Right renal pelvis (tissue), 4 donors: ENCODE data around the gene MFN2. TPM values are rescaled to one million over a fixed set of nuclear protein-coding genes. Genes with fewer than 3 reads are reported as not detected.

Experiments
- DNase-seq, 4 donors: peaks; one replicate each; pipeline ENCODE4 v3.0.0-alpha.2; 2013; ENCODE audit warnings: low read depth in 4 of 4, low spot score in 3 of 4, missing footprints in 1 of 4
- polyA plus RNA-seq, 4 donors: library from polyadenylated mRNA; unstranded; fragments of 120-200 nt; gene quantifications; one replicate each; pipeline ENCODE4 v1.2.1, GENCODE V29; 2013; ENCODE audit not compliant: insufficient read length in 4 of 4

The MFN2 gene
- polyA plus RNA-seq, 4 donors, result 62.2 to 77.5 (median 70.5) TPM

- DNase-seq, result no peak
Measured at GRCh38 chr1:11957897-11958296, 22.3 kb upstream of the MFN2 start.

- DNase-seq, result no peak
Measured at GRCh38 chr1:11960276-11960675, 20.0 kb upstream of the MFN2 start.

GRCh38 chr1:11960715-11961114, 19.5 kb upstream of the MFN2 start:
- no peak for DNase-seq

- peak in 3 of 4 donors; percentile 18 to 67 (median 66) for DNase-seq
Measured at GRCh38 chr1:11961230-11961629, 19.0 kb upstream of the MFN2 start.

GRCh38 chr1:11963622-11964021, 16.6 kb upstream of the MFN2 start:
- DNase-seq, result no peak

- no peak for DNase-seq
Measured at GRCh38 chr1:11964656-11965055, 15.6 kb upstream of the MFN2 start.

GRCh38 chr1:11967028-11967547, 13.2 kb upstream of the MFN2 start:
- peak in 2 of 4 donors; percentile 20 to 31 for DNase-seq

GRCh38 chr1:11970441-11971185, 9.6 kb upstream of the MFN2 start:
- DNase-seq, result no peak

- no peak for DNase-seq
Measured at GRCh38 chr1:11977625-11978024, 2.6 kb upstream of the MFN2 start.

GRCh38 chr1:11978301-11978700, 1.9 kb upstream of the MFN2 start:
- no peak for DNase-seq

GRCh38 chr1:11979028-11979850, 1.0 kb upstream of the MFN2 start:
- no peak for DNase-seq

GRCh38 chr1:11980676-11980972, 380 bp downstream of the MFN2 start:
- DNase-seq, result no peak

- no peak for DNase-seq
Measured at GRCh38 chr1:11981378-11982009, 1.2 kb downstream of the MFN2 start.

- no peak for DNase-seq
Measured at GRCh38 chr1:11982010-11982392, 1.8 kb downstream of the MFN2 start.

- no peak for DNase-seq
Measured at GRCh38 chr1:11984121-11984520, 3.9 kb downstream of the MFN2 start.

GRCh38 chr1:11984576-11984975, 4.3 kb downstream of the MFN2 start:
- no peak for DNase-seq

- DNase-seq, result no peak
Measured at GRCh38 chr1:11985171-11985570, 4.9 kb downstream of the MFN2 start.

GRCh38 chr1:11985851-11986250, 5.6 kb downstream of the MFN2 start:
- DNase-seq, result no peak

- no peak for DNase-seq
Measured at GRCh38 chr1:11989669-11990068, 9.4 kb downstream of the MFN2 start.

GRCh38 chr1:11990303-11991032, 10.2 kb downstream of the MFN2 start:
- DNase-seq, result no peak
